GM12878 (cell line): ENCODE data around the gene SP1. TPM values are rescaled to one million over a fixed set of nuclear protein-coding genes. Genes with fewer than 3 reads are reported as not detected.

Source experiments
- ATF7 ChIP-seq: fragments of 450-650 bp; IDR thresholded peaks from 2 replicates; pipeline ENCODE4 v1.6.1; 2016; ENCODE audit warnings: low read depth, mild to moderate bottlenecking
- BMI1 ChIP-seq: fragments of 450-650 bp; IDR thresholded peaks from 2 replicates; pipeline ENCODE4 v1.6.1; 2016; ENCODE audit warnings: mild to moderate bottlenecking, moderate library complexity, borderline replicate concordance
- BRCA1 ChIP-seq: IDR thresholded peaks from 2 replicates; pipeline ENCODE4 v1.6.1; 2011; ENCODE audit warnings: low read depth, low read length, improper control_type of control experiment
- CBFB ChIP-seq: IDR thresholded peaks from 2 replicates; pipeline ENCODE4 v1.6.1; 2016; ENCODE audit warnings: antibody characterized with exemption, low read depth
- CREB1 ChIP-seq: IDR thresholded peaks from 2 replicates; pipeline ENCODE4 v1.6.1; 2012; ENCODE audit warnings: low read depth, mild to moderate bottlenecking, inconsistent platforms
- HSF1 ChIP-seq: fragments of 150-350 bp; IDR thresholded peaks from 2 replicates; pipeline ENCODE4 v1.6.1; 2014; ENCODE audit warnings: mild to moderate bottlenecking, low read depth, low read length
- MTA2 ChIP-seq: fragments of 450-650 bp; IDR thresholded peaks from 2 replicates; pipeline ENCODE4 v1.6.1; 2016; ENCODE audit warnings: low read depth, mild to moderate bottlenecking, moderate library complexity
- NKRF ChIP-seq: fragments of 450-650 bp; conservative IDR thresholded peaks from 2 replicates; pipeline ENCODE4 v1.6.1; 2017; ENCODE audit warnings: mild to moderate bottlenecking, moderate library complexity
- NR2F1 ChIP-seq: fragments of 450-650 bp; conservative IDR thresholded peaks from 2 replicates; pipeline ENCODE4 v1.6.1; 2017; ENCODE audit warnings: mild to moderate bottlenecking
- NRF1 ChIP-seq: conservative IDR thresholded peaks from 2 replicates; pipeline ENCODE4 v1.6.1; 2011; ENCODE audit warnings: mild to moderate bottlenecking, low read depth, low read length, improper control_type of control experiment
- PML ChIP-seq: IDR thresholded peaks from 2 replicates; pipeline ENCODE4 v1.6.1; 2012; ENCODE audit warnings: low read length, inconsistent platforms
- RAD21 ChIP-seq: IDR thresholded peaks from 2 replicates; pipeline ENCODE4 v1.6.1; 2011; ENCODE audit warnings: mild to moderate bottlenecking, low read depth, low read length, moderate library complexity; ENCODE audit not compliant: insufficient read depth
- SMC3 ChIP-seq: IDR thresholded peaks from 2 replicates; pipeline ENCODE4 v1.6.1; 2011; ENCODE audit warnings: low read length, improper control_type of control experiment, borderline replicate concordance
- SRF ChIP-seq, 2 experiments: IDR thresholded peaks; 2 replicates each; pipeline ENCODE4 v1.6.1; 2011; ENCODE audit warnings: low read depth in 2 of 2, low read length in 2 of 2, mild to moderate bottlenecking in 1 of 2, moderate library complexity in 1 of 2
- ZNF274 ChIP-seq: IDR thresholded peaks from one replicate; pipeline ENCODE4 v1.8.0; 2011; ENCODE audit not compliant: insufficient read length, insufficient read depth
- polyA plus RNA-seq, 11 experiments: library from polyadenylated mRNA; depleted of rRNA in 4 of 11; unstranded in 6 of 11; stranded (reverse) in 5 of 11; fragments of >200 nt; fragmentation: Nextera tagmentation in 4 of 11; fragmentation: Illumina TruSeq in 1 of 11; extraction: Ambion mirVana in 4 of 11; extraction: Trizol in 1 of 11; gene quantifications; 1 replicate in 1 of 11; 2 replicates in 10 of 11; pipeline versions ENCODE4 v1.2.1 to v1.2.3, GENCODE V29; 2011 to 2016; ENCODE audit warnings: inconsistent platforms in 2 of 11, missing spikeins in 2 of 11, low read depth in 1 of 11
- total RNA-seq, 4 experiments: library from RNA; depleted of rRNA in 3 of 4; stranded (reverse); fragments of >200 nt in 3 of 4; fragmentation: Illumina TruSeq in 1 of 4; extraction: Trizol in 1 of 4; gene quantifications; 2 replicates each; pipeline versions ENCODE4 v1.2.1 to v1.2.3, GENCODE V29; 2013 to 2021
- TF ChIP-seq, protein P1 (sequence below): fragments of 450-650 bp; IDR thresholded peaks from 2 replicates; pipeline ENCODE4 v1.6.1; 2017; ENCODE audit warnings: mild to moderate bottlenecking, low read depth, inconsistent platforms; ENCODE audit not compliant: poor library complexity, severe bottlenecking
- TF ChIP-seq, protein P2 (sequence below): IDR thresholded peaks from 2 replicates; pipeline ENCODE4 v1.6.1; 2011; ENCODE audit warnings: mild to moderate bottlenecking, low read depth, low read length, moderate library complexity; ENCODE audit not compliant: insufficient replicate concordance
- TF ChIP-seq, protein P3 (sequence below): fragments of 450-650 bp; IDR thresholded peaks from 2 replicates; pipeline ENCODE4 v1.6.1; 2017; ENCODE audit warnings: mild to moderate bottlenecking

Gene SP1
- total and polyA plus RNA-seq, 10 of the 15 experiments (the other 5 are each of a cell fraction or from before 2014, with no cell fraction given): 3.3 to 52.0 (median 25.2) TPM

- TF ChIP-seq NR2F1 (no peak), NRF1 (no peak), PML (peak; percentile 93), ATF7 (no peak; the same call in 1 of the 2 replicates), SRF (IDR thresholded peaks at IDR 0.05; ENCODE audit: low read depth in 2 of 2, low read length in 2 of 2) (no peak), BMI1 (no peak), HSF1 (no peak), NKRF (0 out of 2 replicates have a peak, but pooled peaks have one; percentile 48), ZNF274 (no peak), SMC3 (no peak), CREB1 (no peak), MTA2 (peak; percentile 31), BRCA1 (no peak), RAD21 (no peak), CBFB (0 out of 2 replicates have a peak, but pooled peaks have one; percentile 32)
- TF ChIP-seq, protein P1, sequence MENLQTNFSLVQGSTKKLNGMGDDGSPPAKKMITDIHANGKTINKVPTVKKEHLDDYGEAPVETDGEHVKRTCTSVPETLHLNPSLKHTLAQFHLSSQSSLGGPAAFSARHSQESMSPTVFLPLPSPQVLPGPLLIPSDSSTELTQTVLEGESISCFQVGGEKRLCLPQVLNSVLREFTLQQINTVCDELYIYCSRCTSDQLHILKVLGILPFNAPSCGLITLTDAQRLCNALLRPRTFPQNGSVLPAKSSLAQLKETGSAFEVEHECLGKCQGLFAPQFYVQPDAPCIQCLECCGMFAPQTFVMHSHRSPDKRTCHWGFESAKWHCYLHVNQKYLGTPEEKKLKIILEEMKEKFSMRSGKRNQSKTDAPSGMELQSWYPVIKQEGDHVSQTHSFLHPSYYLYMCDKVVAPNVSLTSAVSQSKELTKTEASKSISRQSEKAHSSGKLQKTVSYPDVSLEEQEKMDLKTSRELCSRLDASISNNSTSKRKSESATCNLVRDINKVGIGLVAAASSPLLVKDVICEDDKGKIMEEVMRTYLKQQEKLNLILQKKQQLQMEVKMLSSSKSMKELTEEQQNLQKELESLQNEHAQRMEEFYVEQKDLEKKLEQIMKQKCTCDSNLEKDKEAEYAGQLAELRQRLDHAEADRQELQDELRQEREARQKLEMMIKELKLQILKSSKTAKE: no peak
- TF ChIP-seq, protein P2, sequence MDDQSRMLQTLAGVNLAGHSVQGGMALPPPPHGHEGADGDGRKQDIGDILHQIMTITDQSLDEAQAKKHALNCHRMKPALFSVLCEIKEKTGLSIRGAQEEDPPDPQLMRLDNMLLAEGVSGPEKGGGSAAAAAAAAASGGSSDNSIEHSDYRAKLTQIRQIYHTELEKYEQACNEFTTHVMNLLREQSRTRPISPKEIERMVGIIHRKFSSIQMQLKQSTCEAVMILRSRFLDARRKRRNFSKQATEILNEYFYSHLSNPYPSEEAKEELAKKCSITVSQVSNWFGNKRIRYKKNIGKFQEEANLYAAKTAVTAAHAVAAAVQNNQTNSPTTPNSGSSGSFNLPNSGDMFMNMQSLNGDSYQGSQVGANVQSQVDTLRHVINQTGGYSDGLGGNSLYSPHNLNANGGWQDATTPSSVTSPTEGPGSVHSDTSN: no peak
- TF ChIP-seq, protein P3, sequence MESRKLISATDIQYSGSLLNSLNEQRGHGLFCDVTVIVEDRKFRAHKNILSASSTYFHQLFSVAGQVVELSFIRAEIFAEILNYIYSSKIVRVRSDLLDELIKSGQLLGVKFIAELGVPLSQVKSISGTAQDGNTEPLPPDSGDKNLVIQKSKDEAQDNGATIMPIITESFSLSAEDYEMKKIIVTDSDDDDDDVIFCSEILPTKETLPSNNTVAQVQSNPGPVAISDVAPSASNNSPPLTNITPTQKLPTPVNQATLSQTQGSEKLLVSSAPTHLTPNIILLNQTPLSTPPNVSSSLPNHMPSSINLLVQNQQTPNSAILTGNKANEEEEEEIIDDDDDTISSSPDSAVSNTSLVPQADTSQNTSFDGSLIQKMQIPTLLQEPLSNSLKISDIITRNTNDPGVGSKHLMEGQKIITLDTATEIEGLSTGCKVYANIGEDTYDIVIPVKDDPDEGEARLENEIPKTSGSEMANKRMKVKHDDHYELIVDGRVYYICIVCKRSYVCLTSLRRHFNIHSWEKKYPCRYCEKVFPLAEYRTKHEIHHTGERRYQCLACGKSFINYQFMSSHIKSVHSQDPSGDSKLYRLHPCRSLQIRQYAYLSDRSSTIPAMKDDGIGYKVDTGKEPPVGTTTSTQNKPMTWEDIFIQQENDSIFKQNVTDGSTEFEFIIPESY: 0 out of 2 replicates have a peak, but pooled peaks have one; percentile 26
Measured at GRCh38 chr12:53378724-53379388, 1.1 kb upstream of the SP1 start (continued).
